H1 (cell line): ENCODE results near the gene OSCAR. TPM values are rescaled to one million over a fixed set of nuclear protein-coding genes. Genes with fewer than 3 reads are reported as not detected.

Source experiments
- CHD7 ChIP-seq: fragments of 300-600 bp; sonication (generic); IDR thresholded peaks from 2 replicates; pipeline ENCODE4 v1.7.1; 2012; ENCODE audit warnings: low read length, moderate library complexity, mild to moderate bottlenecking, inconsistent platforms; ENCODE audit not compliant: insufficient replicate concordance
- MAFK ChIP-seq: IDR thresholded peaks from 2 replicates; pipeline ENCODE4 v1.6.1; 2012; ENCODE audit warnings: low read depth, mild to moderate bottlenecking, improper control_type of control experiment, low read length
- SRF ChIP-seq: IDR thresholded peaks from 2 replicates; pipeline ENCODE4 v1.6.1; 2011; ENCODE audit warnings: mild to moderate bottlenecking, low read depth, low read length, moderate library complexity
- polyA plus RNA-seq, 7 experiments: library from polyadenylated mRNA; depleted of rRNA in 3 of 7; stranded (reverse) in 5 of 7; unstranded in 2 of 7; fragments of >200 nt in 5 of 7; fragments of 200-250 nt in 2 of 7; gene quantifications; 1 replicate in 5 of 7; 2 replicates in 1 of 7; 4 replicates in 1 of 7; pipeline versions ENCODE4 v1.2.1 to v1.2.3, GENCODE V29; 2011 to 2013; ENCODE audit warnings: missing spikeins in 2 of 7, mixed read lengths in 2 of 7
- total RNA-seq: library from RNA; stranded (reverse); fragmentation: NEBNext Ultra II Directional; extraction: Animal tissue kit (Norgen Biotek cat#: 25700); gene quantifications from 2 replicates; pipeline ENCODE4 v1.2.1, GENCODE V29; 2021

The OSCAR gene
- total and polyA plus RNA-seq, 2 of the 8 experiments (the other 6 are each of a cell fraction or from before 2014, with no cell fraction given), result 1.1 TPM

- TF ChIP-seq CHD7 (no peak), SRF (no peak), MAFK (no peak)
Measured at GRCh38 chr19:54063350-54064116, 37.1 kb downstream of the OSCAR start, which contains the start of gene VSTM1 (continued).
